HG03457 (cell line): ENCODE results near the gene SCG3.
"Not testable (repeated sequence)": the region's sequence is repeated elsewhere in the genome, so short reads cannot be mapped to it uniquely, and the experiment has no call there.

Experiments used
- ATAC-seq: cut with Tn5 transposase; IDR thresholded peaks from one replicate; pipeline ENCODE4 v1.9.1; 2021; ENCODE audit warnings: moderate number of reproducible peaks; ENCODE audit not compliant: unreplicated experiment

Gene SCG3

GRCh38 chr15:51681303-51681963 is at the start of gene SCG3:
SCG3 (plus strand) TSS chr15:51681503; CDS start chr15:51681756, 253 bp downstream.
- no peak for ATAC-seq

GRCh38 chr15:51634591-51635198 is 46.6 kb upstream of the SCG3 start:
- no peak for ATAC-seq

- no peak for ATAC-seq
These were observed 39.7 kb upstream of the SCG3 start for GRCh38 chr15:51641490-51642130.

GRCh38 chr15:51642696-51643095 is 38.6 kb upstream of the SCG3 start:
- no peak for ATAC-seq

- ATAC-seq = no peak
These were observed 34.2 kb upstream of the SCG3 start for GRCh38 chr15:51647128-51647562.

- ATAC-seq = not testable (repeated sequence)
These were observed 33.2 kb upstream of the SCG3 start for GRCh38 chr15:51648101-51648500.

GRCh38 chr15:51648643-51649042 is 32.7 kb upstream of the SCG3 start:
- not testable (repeated sequence) for ATAC-seq

- ATAC-seq = peak; percentile 67
These were observed 31.4 kb upstream of the SCG3 start for GRCh38 chr15:51649659-51650521.

- no peak for ATAC-seq
These were observed 29.1 kb upstream of the SCG3 start for GRCh38 chr15:51652084-51652668.

- not testable (repeated sequence) for ATAC-seq
These were observed 25.8 kb upstream of the SCG3 start for GRCh38 chr15:51655401-51656057.

- no peak for ATAC-seq
These were observed 22.6 kb upstream of the SCG3 start for GRCh38 chr15:51658664-51659063.

GRCh38 chr15:51661072-51661471 is 20.2 kb upstream of the SCG3 start:
- no peak for ATAC-seq

GRCh38 chr15:51667478-51667877 is 13.8 kb upstream of the SCG3 start:
- ATAC-seq = no peak

- no peak for ATAC-seq
These were observed 12.9 kb upstream of the SCG3 start for GRCh38 chr15:51668446-51668845.

- no peak for ATAC-seq
These were observed 11.9 kb upstream of the SCG3 start for GRCh38 chr15:51669381-51669780.

GRCh38 chr15:51672155-51672687 is 9.1 kb upstream of the SCG3 start:
- ATAC-seq = no peak

- ATAC-seq = no peak
These were observed 8.1 kb upstream of the SCG3 start for GRCh38 chr15:51672913-51673857.

GRCh38 chr15:51675234-51675633 is 6.1 kb upstream of the SCG3 start:
- ATAC-seq = no peak

- no peak for ATAC-seq
These were observed 4.3 kb upstream of the SCG3 start for GRCh38 chr15:51677021-51677420.
